GM21423 (cell line): Measurements from ENCODE around the gene PPP2R3C.
"Not testable (repeated sequence)": the region's sequence is repeated elsewhere in the genome, so short reads cannot be mapped to it uniquely, and the experiment has no call there.

Experiments
- ATAC-seq: cut with Tn5 transposase; IDR thresholded peaks from one replicate; pipeline ENCODE4 v1.9.1; 2021; ENCODE audit warnings: mild to moderate bottlenecking, moderate library complexity; ENCODE audit not compliant: unreplicated experiment

Gene PPP2R3C

GRCh38 chr14:35133542-35134328 lies 11.9 kb upstream of the PPP2R3C start:
- ATAC-seq, result no peak

- no peak for ATAC-seq
Observed at GRCh38 chr14:35124127-35124526, 2.3 kb upstream of the PPP2R3C start.

GRCh38 chr14:35123388-35123703 lies 1.6 kb upstream of the PPP2R3C start:
- ATAC-seq, result no peak

DNA sequence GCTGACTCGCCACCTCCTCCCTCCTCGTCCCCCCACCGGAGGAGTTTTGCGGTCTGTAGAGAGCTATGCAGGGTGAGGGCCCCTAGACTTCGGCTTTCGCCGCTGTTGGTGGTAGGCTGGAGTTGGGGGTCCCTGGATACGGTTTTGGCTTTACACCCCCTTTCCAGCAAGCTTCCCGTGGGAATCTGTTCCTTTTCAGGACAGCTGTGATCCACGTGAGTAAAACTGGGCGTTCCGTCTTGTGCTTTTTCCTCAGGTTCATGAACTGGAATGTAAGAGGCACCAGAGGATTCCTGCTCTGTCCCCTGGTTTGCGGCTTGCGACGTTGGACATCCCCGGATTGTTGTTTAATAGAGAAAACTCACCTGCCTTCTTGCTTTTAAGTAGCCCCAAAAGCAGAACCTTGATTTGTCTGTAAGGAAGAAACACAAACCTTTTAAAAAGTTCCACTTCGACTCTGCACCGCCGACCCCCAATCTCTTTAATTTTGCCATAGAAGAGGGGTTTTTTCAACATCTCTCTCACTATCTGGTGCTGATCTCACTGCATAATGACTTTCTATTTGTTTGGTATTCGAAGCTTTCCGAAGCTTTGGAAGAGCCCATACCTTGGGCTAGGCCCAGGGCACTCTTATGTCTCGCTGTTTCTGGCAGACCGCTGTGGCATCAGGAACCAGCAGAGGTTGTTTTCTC lies 1.1 kb upstream of the PPP2R3C start:
- no peak for ATAC-seq

- ATAC-seq, result no peak
Observed at GRCh38 chr14:35121026-35121886, 534 bp downstream of the PPP2R3C start.

DNA sequence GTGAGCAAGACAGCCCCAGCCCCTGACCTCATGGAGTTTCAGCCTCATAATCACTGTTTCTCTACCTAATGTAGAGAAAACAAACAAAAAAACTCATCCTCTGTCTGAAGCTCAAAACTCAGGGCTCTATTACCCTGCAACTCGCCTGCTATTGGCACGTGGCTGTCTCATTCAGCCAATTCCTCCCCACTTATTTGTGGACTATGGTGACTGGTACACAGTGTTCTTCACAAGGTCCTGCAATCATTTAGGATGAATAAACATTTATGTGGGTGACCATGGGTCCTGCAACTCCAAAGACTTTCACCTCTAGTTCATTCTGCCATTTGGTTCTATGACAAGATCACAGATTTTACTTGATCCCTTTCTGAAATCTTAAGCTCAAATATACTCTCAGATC lies 4.7 kb downstream of the PPP2R3C start:
- ATAC-seq, result no peak

GRCh38 chr14:35116242-35116641 lies 5.5 kb downstream of the PPP2R3C start:
- no peak for ATAC-seq

DNA sequence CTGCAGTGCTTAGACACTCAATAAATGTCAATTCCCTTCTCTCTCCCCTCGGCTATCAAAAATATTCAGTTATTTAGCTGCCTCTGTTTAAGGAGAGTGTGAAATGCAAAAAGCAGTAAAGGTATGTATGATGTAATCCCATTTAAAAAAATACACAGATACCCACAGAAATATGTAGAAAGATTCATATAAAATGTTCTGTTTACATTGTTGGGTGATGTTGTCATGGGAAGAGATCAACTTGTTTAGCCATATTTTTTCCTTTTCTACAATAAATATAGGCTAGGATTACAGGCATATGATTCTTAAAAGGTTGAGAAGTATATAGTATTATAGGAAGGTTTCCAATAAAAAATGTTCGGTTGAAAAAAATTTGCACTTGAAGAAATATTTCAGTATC lies 7.8 kb downstream of the PPP2R3C start:
- ATAC-seq, result no peak

GRCh38 chr14:35113308-35113950 lies 8.4 kb downstream of the PPP2R3C start:
- no peak for ATAC-seq

GRCh38 chr14:35112641-35113040 lies 9.1 kb downstream of the PPP2R3C start:
- ATAC-seq, result no peak

GRCh38 chr14:35107866-35108265 lies 13.9 kb downstream of the PPP2R3C start:
- ATAC-seq, result no peak

DNA sequence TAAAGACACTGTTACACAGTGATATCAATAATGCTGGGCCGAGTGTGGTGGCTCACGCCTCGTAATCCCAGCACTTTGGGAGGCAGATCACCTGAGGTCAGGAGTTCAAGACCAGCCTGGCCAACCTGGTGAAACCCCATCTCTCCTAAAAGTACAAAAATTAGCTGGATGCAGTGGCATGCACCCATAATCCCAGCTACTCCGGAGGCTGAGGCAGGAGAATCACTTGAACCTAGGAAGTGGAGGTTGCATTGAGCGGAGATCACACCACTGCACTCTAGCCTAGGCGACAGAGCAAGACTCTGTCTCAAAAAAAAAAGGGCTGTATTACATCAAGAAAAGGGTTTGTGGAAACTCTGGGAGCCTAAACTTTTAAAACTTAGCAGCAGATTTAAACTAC lies 27.1 kb downstream of the PPP2R3C start:
- not testable (repeated sequence) for ATAC-seq

DNA sequence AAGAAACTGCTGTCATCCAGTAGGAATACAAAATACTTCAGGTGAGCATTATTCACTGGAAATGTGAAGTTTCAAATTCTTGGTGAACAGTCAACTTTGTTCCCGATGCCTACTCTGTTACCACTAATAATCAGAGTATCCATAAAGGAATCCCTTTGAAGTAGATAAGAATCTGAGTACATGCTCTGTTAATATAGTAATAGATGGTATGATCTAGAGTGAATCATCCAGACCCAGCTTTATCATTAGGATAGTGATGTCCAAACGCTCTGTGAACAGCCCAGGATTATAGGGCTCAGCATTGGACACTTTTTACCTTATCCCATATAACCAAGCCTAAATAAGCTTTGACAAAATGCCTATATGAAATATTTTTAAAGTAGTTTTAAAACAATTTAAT lies 33.3 kb downstream of the PPP2R3C start:
- no peak for ATAC-seq

- ATAC-seq, result no peak
Observed at GRCh38 chr14:35085441-35085840, 36.3 kb downstream of the PPP2R3C start.

- no peak for ATAC-seq
Observed at GRCh38 chr14:35083530-35084150, 38.1 kb downstream of the PPP2R3C start.

DNA sequence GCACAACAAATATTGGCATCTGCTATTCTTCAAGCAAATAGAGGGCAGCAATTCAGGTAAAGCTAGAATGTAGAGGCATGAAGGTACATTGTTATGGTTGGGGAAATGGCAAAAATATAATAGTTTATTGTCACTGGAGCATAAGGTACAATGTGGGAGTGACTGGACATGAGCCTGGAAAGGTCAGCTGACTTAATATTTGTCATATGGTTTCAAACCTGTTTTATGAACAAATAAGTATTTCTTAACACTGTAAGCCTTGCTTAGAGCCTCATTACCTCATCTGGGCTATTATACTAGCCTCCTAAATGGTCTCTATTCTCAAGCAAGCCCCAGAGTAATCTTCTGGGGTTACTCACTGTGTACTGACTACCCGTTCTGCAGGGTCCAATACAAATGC lies 42.0 kb downstream of the PPP2R3C start:
- no peak for ATAC-seq

- ATAC-seq, result no peak
Observed at GRCh38 chr14:35078082-35078481, 43.7 kb downstream of the PPP2R3C start.

DNA sequence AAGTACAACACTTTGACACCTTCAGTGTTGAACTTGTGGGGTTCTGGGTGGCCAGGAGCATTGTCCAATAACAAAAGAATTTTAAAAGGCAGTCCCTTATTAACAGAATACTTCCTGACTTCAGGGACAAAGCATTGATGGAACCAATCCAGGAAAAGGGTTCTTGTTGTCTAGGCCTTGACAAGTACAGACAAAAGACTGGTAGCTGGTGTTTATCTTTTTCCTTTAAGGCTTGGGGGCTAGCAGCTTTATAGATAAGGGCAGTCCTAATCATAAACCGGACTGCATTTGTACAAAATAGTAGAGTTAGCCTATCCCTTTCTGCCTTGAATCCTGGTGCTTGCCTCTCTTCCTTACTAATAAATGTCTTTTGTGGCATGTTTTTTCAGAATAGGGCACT lies 48.3 kb downstream of the PPP2R3C start:
- no peak for ATAC-seq

DNA sequence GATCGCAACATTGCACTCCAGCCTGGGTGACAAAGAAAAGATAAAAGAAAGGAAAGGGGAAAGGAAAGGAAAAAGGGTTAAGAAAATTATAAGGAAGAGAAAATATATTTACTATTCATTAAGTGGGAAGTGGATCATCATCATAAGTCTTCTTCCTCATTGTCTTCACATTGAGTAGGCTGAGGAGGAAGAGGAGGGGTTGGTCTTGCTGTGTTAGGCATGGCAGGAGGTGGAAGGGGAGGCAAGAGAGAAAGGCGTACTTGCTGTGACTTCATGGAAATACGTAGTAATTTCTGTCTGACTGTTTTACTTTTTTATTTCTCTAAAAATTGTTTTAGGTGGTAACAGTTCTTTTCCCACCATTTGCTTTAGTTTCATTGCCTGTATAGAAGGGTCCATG lies 49.6 kb downstream of the PPP2R3C start:
- ATAC-seq, result no peak

- ATAC-seq, result no peak
Observed at GRCh38 chr14:35068238-35069012, 53.4 kb downstream of the PPP2R3C start.
